ENCODE data around the gene KIF12. TPM values are rescaled to one million over a fixed set of nuclear protein-coding genes. Genes with fewer than 3 reads are reported as not detected.

The KIF12 gene
- total RNA-seq, result not detected
- not detected for polyA plus RNA-seq

- peaks cover 13% of the 10 kb centered on the region for H3K27me3 ChIP-seq (ENCODE audit: insufficient read depth, low read length, poor library complexity, severe bottlenecking)
- Mint-ChIP-seq H3K36me3 (peaks cover 0 to 3% (median 0%) of the 10 kb centered on the region in 3 donors), H3K9me3 (peaks cover 0 to 9% (median 6%) of the 10 kb centered on the region in 5 donors), H3K27ac (peak within 1 kb of the TSS in 1 of 8 donors; percentile 83), H3K27me3 (peaks cover 32 to 65% of the 10 kb centered on the region in 2 donors), H3K4me1 (peaks cover 8 to 18% (median 14%) of the 10 kb centered on the region in 3 donors), H3K4me3 (peak within 1 kb of the TSS in 4 of 7 donors; percentile 27 to 53 (median 28))
- CTCF ChIA-PET, result interaction anchor here (0.8 to 1.2 kb wide), 2 partner anchors 9 to 11 kb away, joined by 3 to 6 read pairs; no protein-coding TSS in a partner anchor
- no peak within 1 kb of the TSS for H3K27ac ChIP-seq (ENCODE audit: low read depth, low read length)
- H3K4me3 ChIP-seq (ENCODE audit: low read length), result no peak within 1 kb of the TSS
- H3K36me3 ChIP-seq (ENCODE audit: insufficient read depth, low read length), result no peaks in the 10 kb centered on the region
- no peaks in the 10 kb centered on the region for H3K9me3 ChIP-seq (ENCODE audit: low read length)
- H3K4me1 ChIP-seq (ENCODE audit: insufficient read depth, low read length), result no peaks in the 10 kb centered on the region
- DNase-seq, result no peak
- POLR2A ChIA-PET, result no interaction called here
Measured at GRCh38 chr9:114098936-114099668, at the start of gene KIF12. KIF12 (minus strand) TSS chr9:114099292; CDS start chr9:114099276, 16 bp downstream.

GRCh38 chr9:114146735-114147134 lies 47.6 kb upstream of the KIF12 start:
- H3K27ac ChIP-seq (ENCODE audit: low read depth, low read length), result no peak overlapping the region
- no peaks in the 10 kb centered on the region for H3K4me1 ChIP-seq (ENCODE audit: insufficient read depth, low read length)
- no peaks in the 10 kb centered on the region for H3K9me3 ChIP-seq (ENCODE audit: low read length)
- no peaks in the 10 kb centered on the region for H3K9me3 Mint-ChIP-seq
- H3K4me1 Mint-ChIP-seq, result no peaks in the 10 kb centered on the region
- peaks cover 14 to 47% of the 10 kb centered on the region in 2 donors for H3K27me3 Mint-ChIP-seq
- ChIA-PET CTCF (interaction anchor here (0.9 kb wide), 1 partner anchor 9 kb away, joined by 6 read pairs; the partner anchor contains the start of gene COL27A1), POLR2A (no interaction called here)
- H3K4me3 Mint-ChIP-seq, result no peak overlapping the region
- H3K27ac Mint-ChIP-seq, result no peak overlapping the region
- no peaks in the 10 kb centered on the region for H3K36me3 Mint-ChIP-seq
- no peaks in the 10 kb centered on the region for H3K36me3 ChIP-seq (ENCODE audit: insufficient read depth, low read length)
- peaks cover 5% of the 10 kb centered on the region for H3K27me3 ChIP-seq (ENCODE audit: insufficient read depth, low read length, poor library complexity, severe bottlenecking)
- no peak overlapping the region for H3K4me3 ChIP-seq (ENCODE audit: low read length)
- DNase-seq, result no peak

GRCh38 chr9:114143234-114143633 lies 44.1 kb upstream of the KIF12 start:
- Histone ChIP-seq H3K27me3 (ENCODE audit: insufficient read depth, low read length, poor library complexity, severe bottlenecking) (no peaks in the 10 kb centered on the region), H3K4me1 (ENCODE audit: insufficient read depth, low read length) (no peaks in the 10 kb centered on the region), H3K9me3 (ENCODE audit: low read length) (no peaks in the 10 kb centered on the region), H3K27ac (ENCODE audit: low read depth, low read length) (no peak overlapping the region), H3K4me3 (ENCODE audit: low read length) (no peak overlapping the region), H3K36me3 (ENCODE audit: insufficient read depth, low read length) (no peaks in the 10 kb centered on the region)
- no peaks in the 10 kb centered on the region for H3K9me3 Mint-ChIP-seq
- DNase-seq, result no peak
- H3K36me3 Mint-ChIP-seq, result no peaks in the 10 kb centered on the region
- H3K4me1 Mint-ChIP-seq, result no peaks in the 10 kb centered on the region
- H3K27me3 Mint-ChIP-seq, result peaks cover 5 to 31% of the 10 kb centered on the region in 2 donors
- CTCF ChIA-PET, result no interaction called here
- POLR2A ChIA-PET, result no interaction called here
- H3K27ac Mint-ChIP-seq, result no peak overlapping the region
- H3K4me3 Mint-ChIP-seq, result peak overlapping the region in 1 of 7 donors; percentile 18

GRCh38 chr9:114141553-114142402 lies 42.7 kb upstream of the KIF12 start:
- H3K9me3 ChIP-seq (ENCODE audit: low read length), result no peaks in the 10 kb centered on the region
- Mint-ChIP-seq H3K9me3 (no peaks in the 10 kb centered on the region), H3K4me3 (no peak overlapping the region), H3K4me1 (no peaks in the 10 kb centered on the region), H3K36me3 (no peaks in the 10 kb centered on the region), H3K27me3 (peaks cover 5 to 38% of the 10 kb centered on the region in 2 donors), H3K27ac (peak overlapping the region in 1 of 8 donors; percentile 28)
- no peaks in the 10 kb centered on the region for H3K4me1 ChIP-seq (ENCODE audit: insufficient read depth, low read length)
- POLR2A ChIA-PET, result no interaction called here
- H3K27ac ChIP-seq (ENCODE audit: low read depth, low read length), result no peak overlapping the region
- no peaks in the 10 kb centered on the region for H3K36me3 ChIP-seq (ENCODE audit: insufficient read depth, low read length)
- H3K27me3 ChIP-seq (ENCODE audit: insufficient read depth, low read length, poor library complexity, severe bottlenecking), result no peaks in the 10 kb centered on the region
- no peak for DNase-seq
- CTCF ChIA-PET, result interaction anchor here (1.2 kb wide), 1 partner anchor 59 kb away, joined by 6 read pairs; no protein-coding TSS in a partner anchor
- H3K4me3 ChIP-seq (ENCODE audit: low read length), result no peak overlapping the region

GRCh38 chr9:114140850-114141249 lies 41.8 kb upstream of the KIF12 start:
- H3K4me1 Mint-ChIP-seq, result no peaks in the 10 kb centered on the region
- H3K9me3 Mint-ChIP-seq, result no peaks in the 10 kb centered on the region
- H3K27ac ChIP-seq (ENCODE audit: low read depth, low read length), result no peak overlapping the region
- H3K36me3 ChIP-seq (ENCODE audit: insufficient read depth, low read length), result no peaks in the 10 kb centered on the region
- ChIA-PET CTCF (interaction anchor here (1.2 kb wide), 1 partner anchor 58 kb away, joined by 6 read pairs; no protein-coding TSS in a partner anchor), POLR2A (interaction anchor here (0.6 kb wide), 1 partner anchor 507 kb away, joined by 3 read pairs; no protein-coding TSS in a partner anchor)
- H3K36me3 Mint-ChIP-seq, result no peaks in the 10 kb centered on the region
- DNase-seq, result no peak
- no peak overlapping the region for H3K4me3 Mint-ChIP-seq
- H3K4me3 ChIP-seq (ENCODE audit: low read length), result no peak overlapping the region
- no peaks in the 10 kb centered on the region for H3K27me3 ChIP-seq (ENCODE audit: insufficient read depth, low read length, poor library complexity, severe bottlenecking)
- H3K27ac Mint-ChIP-seq, result no peak overlapping the region
- peaks cover 5 to 35% of the 10 kb centered on the region in 2 donors for H3K27me3 Mint-ChIP-seq
- no peaks in the 10 kb centered on the region for H3K9me3 ChIP-seq (ENCODE audit: low read length)
- no peaks in the 10 kb centered on the region for H3K4me1 ChIP-seq (ENCODE audit: insufficient read depth, low read length)

- CTCF ChIA-PET, result interaction anchor here (1.2 kb wide), 1 partner anchor 57 kb away, joined by 6 read pairs; no protein-coding TSS in a partner anchor
- Mint-ChIP-seq H3K4me3 (no peak overlapping the region), H3K36me3 (no peaks in the 10 kb centered on the region), H3K27ac (no peak overlapping the region), H3K4me1 (no peaks in the 10 kb centered on the region), H3K27me3 (peaks cover 5 to 35% of the 10 kb centered on the region in 2 donors), H3K9me3 (no peaks in the 10 kb centered on the region)
- Histone ChIP-seq H3K36me3 (ENCODE audit: insufficient read depth, low read length) (no peaks in the 10 kb centered on the region), H3K27me3 (ENCODE audit: insufficient read depth, low read length, poor library complexity, severe bottlenecking) (no peaks in the 10 kb centered on the region), H3K4me3 (ENCODE audit: low read length) (no peak overlapping the region), H3K4me1 (ENCODE audit: insufficient read depth, low read length) (no peaks in the 10 kb centered on the region), H3K9me3 (ENCODE audit: low read length) (no peaks in the 10 kb centered on the region), H3K27ac (ENCODE audit: low read depth, low read length) (no peak overlapping the region)
- POLR2A ChIA-PET, result interaction anchor here (0.6 kb wide), 1 partner anchor 508 kb away, joined by 3 read pairs; no protein-coding TSS in a partner anchor
- DNase-seq, result no peak
Measured at GRCh38 chr9:114140401-114140800, 41.3 kb upstream of the KIF12 start.

- no peak for DNase-seq
- H3K9me3 ChIP-seq (ENCODE audit: low read length), result no peaks in the 10 kb centered on the region
- H3K4me3 ChIP-seq (ENCODE audit: low read length), result no peak overlapping the region
- no peaks in the 10 kb centered on the region for H3K4me1 Mint-ChIP-seq
- ChIA-PET POLR2A (no interaction called here), CTCF (no interaction called here)
- no peaks in the 10 kb centered on the region for H3K4me1 ChIP-seq (ENCODE audit: insufficient read depth, low read length)
- no peak overlapping the region for H3K27ac Mint-ChIP-seq
- H3K27ac ChIP-seq (ENCODE audit: low read depth, low read length), result no peak overlapping the region
- H3K4me3 Mint-ChIP-seq, result no peak overlapping the region
- H3K36me3 ChIP-seq (ENCODE audit: insufficient read depth, low read length), result no peaks in the 10 kb centered on the region
- H3K27me3 Mint-ChIP-seq, result peaks cover 5 to 35% of the 10 kb centered on the region in 2 donors
- no peaks in the 10 kb centered on the region for H3K27me3 ChIP-seq (ENCODE audit: insufficient read depth, low read length, poor library complexity, severe bottlenecking)
- H3K9me3 Mint-ChIP-seq, result no peaks in the 10 kb centered on the region
- no peaks in the 10 kb centered on the region for H3K36me3 Mint-ChIP-seq
Measured at GRCh38 chr9:114139071-114139470, 40.0 kb upstream of the KIF12 start.

- POLR2A ChIA-PET, result no interaction called here
- no peaks in the 10 kb centered on the region for H3K4me1 Mint-ChIP-seq
- DNase-seq, result no peak
- no peak overlapping the region for H3K27ac Mint-ChIP-seq
- H3K4me3 ChIP-seq (ENCODE audit: low read length), result no peak overlapping the region
- peaks cover 9 to 33% of the 10 kb centered on the region in 2 donors for H3K27me3 Mint-ChIP-seq
- H3K4me3 Mint-ChIP-seq, result no peak overlapping the region
- no peaks in the 10 kb centered on the region for H3K36me3 Mint-ChIP-seq
- no peaks in the 10 kb centered on the region for H3K9me3 ChIP-seq (ENCODE audit: low read length)
- H3K27ac ChIP-seq (ENCODE audit: low read depth, low read length), result no peak overlapping the region
- no peaks in the 10 kb centered on the region for H3K9me3 Mint-ChIP-seq
- CTCF ChIA-PET, result no interaction called here
- H3K27me3 ChIP-seq (ENCODE audit: insufficient read depth, low read length, poor library complexity, severe bottlenecking), result no peaks in the 10 kb centered on the region
- H3K4me1 ChIP-seq (ENCODE audit: insufficient read depth, low read length), result no peaks in the 10 kb centered on the region
- H3K36me3 ChIP-seq (ENCODE audit: insufficient read depth, low read length), result no peaks in the 10 kb centered on the region
Measured at GRCh38 chr9:114138552-114138971, 39.5 kb upstream of the KIF12 start.
